CD4-positive, alpha-beta T cell (primary cell): ENCODE data around the gene GYS1. TPM values are rescaled to one million over a fixed set of nuclear protein-coding genes. Genes with fewer than 3 reads are reported as not detected.
A peak's percentile ranks its signal among the peaks of the same experiment; 100 is the strongest.
"Not testable (repeated sequence)": the region's sequence is repeated elsewhere in the genome, so short reads cannot be mapped to it uniquely, and the experiment has no call there.

Experiments used
- ATAC-seq: fragments of 200-7000 bp; cut with Tn5 transposase; one replicate; pipeline ENCODE4 v1.10.0; 2022; ENCODE audit warnings: mild to moderate bottlenecking; ENCODE audit not compliant: poor library complexity
- CTCF ChIA-PET: fragments of 350-600 bp; sonication (Branson Sonifier 250); formaldehyde crosslinking; loops from one replicate; lab custom pipeline; 2021; ENCODE audit warnings: antibody characterized with exemption, inconsistent platforms; lab: Charles Lee
- POLR2A ChIA-PET: fragments of 350-600 bp; sonication (Branson Sonifier 250); formaldehyde crosslinking; loops from one replicate; lab custom pipeline; 2021; ENCODE audit warnings: antibody characterized with exemption, inconsistent platforms; lab: Charles Lee
- DNase-seq, 14 experiments: peaks; one replicate each; pipeline ENCODE4 v3.0.0-alpha.2; 2013 to 2020; ENCODE audit warnings: mixed read lengths in 2 of 14
- H3K27ac ChIP-seq, 2 donors: one replicate each; pipeline versions ENCODE4 v1.5.1 to v1.7.0; 2013; ENCODE audit warnings: low read length in 2 of 2, low read depth in 1 of 2, mild to moderate bottlenecking in 1 of 2
- H3K27me3 ChIP-seq, 2 experiments: 1 replicate in 1 of 2; 2 replicates in 1 of 2; pipeline versions ENCODE4 v1.6.1 to v1.7.0; 2013; ENCODE audit warnings: low read length in 2 of 2, control low read depth in 1 of 2, mild to moderate bottlenecking in 1 of 2, moderate library complexity in 1 of 2; ENCODE audit not compliant: insufficient read depth in 2 of 2, control insufficient read depth in 1 of 2
- H3K36me3 ChIP-seq: one replicate; pipeline ENCODE4 v1.6.1; 2013; ENCODE audit warnings: low read length, control low read depth; ENCODE audit not compliant: insufficient read depth
- H3K4me1 ChIP-seq: one replicate; pipeline ENCODE4 v1.6.1; 2013; ENCODE audit warnings: low read length, control low read depth; ENCODE audit not compliant: insufficient read depth
- H3K4me3 ChIP-seq: one replicate; pipeline ENCODE4 v1.5.1; 2013; ENCODE audit warnings: mild to moderate bottlenecking, low read length, moderate library complexity
- H3K9me3 ChIP-seq, 2 experiments: 1 replicate in 1 of 2; 2 replicates in 1 of 2; pipeline versions ENCODE4 v1.6.1 to v1.7.0; 2013; ENCODE audit warnings: low read length in 2 of 2, mild to moderate bottlenecking in 2 of 2, control low read depth in 1 of 2, moderate library complexity in 1 of 2; ENCODE audit not compliant: control insufficient read depth in 1 of 2, insufficient read depth in 1 of 2
- H3K27ac Mint-ChIP-seq: one replicate; pipeline ENCODE4 v1.8.0; 2020; ENCODE audit warnings: mixed read lengths
- H3K27me3 Mint-ChIP-seq: one replicate; pipeline ENCODE4 v1.8.0; 2021; ENCODE audit warnings: mixed read lengths
- H3K36me3 Mint-ChIP-seq: one replicate; pipeline ENCODE4 v1.8.0; 2021; ENCODE audit warnings: low read depth, mixed read lengths
- H3K4me1 Mint-ChIP-seq: one replicate; pipeline ENCODE4 v1.8.0; 2021; ENCODE audit warnings: low read depth, mixed read lengths
- H3K4me3 Mint-ChIP-seq: one replicate; pipeline ENCODE4 v1.8.0; 2020; ENCODE audit warnings: mild to moderate bottlenecking, mixed read lengths
- H3K9me3 Mint-ChIP-seq: one replicate; pipeline ENCODE4 v1.8.0; 2020; ENCODE audit warnings: mixed read lengths
- CTCF ChIP-seq: fragments of 200-600 bp; IDR thresholded peaks from one replicate; pipeline ENCODE4 v1.8.0; 2022; ENCODE audit warnings: antibody characterized with exemption, mild to moderate bottlenecking
- intact Hi-C, 2 experiments: fragments of 100-400 bp; cut with DNase I in 1 of 2; cut with micrococcal nuclease in 1 of 2; formaldehyde crosslinking; loops; one replicate each; pipeline versions ENCODE4 v1.15.1 to v1.9.0; 2023 to 2025; cut with DNase I, micrococcal nuclease
- total RNA-seq, 174 experiments: library from RNA in 2 of 174; stranded (reverse) in 2 of 174; gene quantifications; one replicate each; pipeline ENCODE4 v1.2.3 and lab custom pipeline; 2021 to 2026

GYS1 gene
- total RNA-seq, 2 experiments from 2014 or later: 13.2 to 14.1 TPM

- ATAC-seq, H3K36me3 ChIP-seq, H3K9me3 Mint-ChIP-seq, intact Hi-C loops, H3K4me3 ChIP-seq, H3K4me3 Mint-ChIP-seq, CTCF ChIA-PET, POLR2A ChIA-PET, H3K27ac Mint-ChIP-seq, H3K9me3 ChIP-seq, H3K27ac ChIP-seq, DNase-seq, H3K27me3 ChIP-seq, H3K36me3 Mint-ChIP-seq, H3K27me3 Mint-ChIP-seq: not testable (repeated sequence)
- peaks cover 12% of the 10 kb centered on the region for H3K4me1 ChIP-seq
- peaks cover 11% of the 10 kb centered on the region for H3K4me1 Mint-ChIP-seq
These were observed 32.0 kb upstream of the GYS1 start for GRCh38 chr19:49025088-49025487.

GRCh38 chr19:49024233-49024632, 31.1 kb upstream of the GYS1 start, which contains the start of gene CGB3:
Gene CGB3, minus strand, starts transcription at chr19:49024333. Its CDS starts 362 bp downstream, at chr19:49023971.
- H3K9me3 ChIP-seq, POLR2A ChIA-PET, ATAC-seq, intact Hi-C loops, H3K27me3 ChIP-seq, H3K4me3 Mint-ChIP-seq, H3K9me3 Mint-ChIP-seq, H3K27me3 Mint-ChIP-seq, H3K36me3 Mint-ChIP-seq, H3K36me3 ChIP-seq, H3K27ac ChIP-seq, DNase-seq, H3K27ac Mint-ChIP-seq, CTCF ChIA-PET, H3K4me3 ChIP-seq: not testable (repeated sequence)
- peaks cover 20% of the 10 kb centered on the region for H3K4me1 ChIP-seq
- H3K4me1 Mint-ChIP-seq: peaks cover 20% of the 10 kb centered on the region

- intact Hi-C loops: no loop called here
- Histone ChIP-seq H3K9me3 (no peaks in the 10 kb centered on the region), H3K4me3 (no peak overlapping the region), H3K36me3 (no peaks in the 10 kb centered on the region), H3K4me1 (peaks cover 40% of the 10 kb centered on the region), H3K27ac (no peak overlapping the region), H3K27me3 (peaks cover 0 to 4% of the 10 kb centered on the region in 2 experiments)
- no peak for TF ChIP-seq CTCF
- Mint-ChIP-seq H3K4me1 (peaks cover 25% of the 10 kb centered on the region), H3K27ac (no peak overlapping the region), H3K9me3 (no peaks in the 10 kb centered on the region), H3K4me3 (no peak overlapping the region), H3K36me3 (peaks cover 5% of the 10 kb centered on the region), H3K27me3 (peaks cover 5% of the 10 kb centered on the region)
- CTCF ChIA-PET: no interaction called here
- no peak for ATAC-seq
- POLR2A ChIA-PET: interaction anchor here (1.0 kb wide), 1 partner anchor 29 kb away, joined by 3 read pairs; the partner anchor contains the start of genes GYS1 and RUVBL2
- no peak for DNase-seq
These were observed 29.0 kb upstream of the GYS1 start for GRCh38 chr19:49022116-49022515.

GRCh38 chr19:49020931-49021895, 28.1 kb upstream of the GYS1 start:
- Histone ChIP-seq H3K27ac (no peak overlapping the region), H3K9me3 (no peaks in the 10 kb centered on the region), H3K4me3 (no peak overlapping the region), H3K4me1 (peaks cover 40% of the 10 kb centered on the region), H3K27me3 (peaks cover 0 to 4% of the 10 kb centered on the region in 2 experiments), H3K36me3 (no peaks in the 10 kb centered on the region)
- no peak for ATAC-seq
- POLR2A ChIA-PET: interaction anchor here (1.0 kb wide), 1 partner anchor 28 kb away, joined by 3 read pairs; the partner anchor contains the start of genes GYS1 and RUVBL2
- peak overlapping the region; percentile 2 for H3K4me3 Mint-ChIP-seq
- H3K36me3 Mint-ChIP-seq: peaks cover 5% of the 10 kb centered on the region
- no peaks in the 10 kb centered on the region for H3K9me3 Mint-ChIP-seq
- peaks cover 5% of the 10 kb centered on the region for H3K27me3 Mint-ChIP-seq
- TF ChIP-seq CTCF: no peak
- DNase-seq: no peak
- peaks cover 25% of the 10 kb centered on the region for H3K4me1 Mint-ChIP-seq
- no peak overlapping the region for H3K27ac Mint-ChIP-seq
- CTCF ChIA-PET: no interaction called here
- intact Hi-C loops: no loop called here
